GM19372 (cell line): ENCODE measurements around the gene AGRN.
"Not testable (repeated sequence)": the region's sequence is repeated elsewhere in the genome, so short reads cannot be mapped to it uniquely, and the experiment has no call there.

ENCODE experiments used
- ATAC-seq: cut with Tn5 transposase; IDR thresholded peaks from one replicate; pipeline ENCODE4 v1.9.1; 2021; ENCODE audit warnings: mild to moderate bottlenecking, low read depth, moderate library complexity; ENCODE audit not compliant: unreplicated experiment

The AGRN gene

GRCh38 chr1:999725-1000356, 20.1 kb upstream of the AGRN start, which contains the start of gene HES4:
HES4 (minus strand) TSS chr1:1000097; CDS start chr1:999973, 124 bp downstream.
- ATAC-seq, result no peak

GRCh38 chr1:1000357-1001056, 19.4 kb upstream of the AGRN start:
- no peak for ATAC-seq

- ATAC-seq, result no peak
Measured at GRCh38 chr1:1001057-1001783, 18.7 kb upstream of the AGRN start.

- no peak for ATAC-seq
Measured at GRCh38 chr1:1003618-1004419, 16.1 kb upstream of the AGRN start.

GRCh38 chr1:1004420-1004779, 15.5 kb upstream of the AGRN start:
- no peak for ATAC-seq

- no peak for ATAC-seq
Measured at GRCh38 chr1:1004780-1005697, 14.9 kb upstream of the AGRN start.

- no peak for ATAC-seq
Measured at GRCh38 chr1:1005774-1006304, 14.1 kb upstream of the AGRN start.

GRCh38 chr1:1006305-1007159, 13.4 kb upstream of the AGRN start:
- no peak for ATAC-seq

- not testable (repeated sequence) for ATAC-seq
Measured at GRCh38 chr1:1010131-1010530, 9.8 kb upstream of the AGRN start.

GRCh38 chr1:1011396-1011949, 8.4 kb upstream of the AGRN start:
- no peak for ATAC-seq

- ATAC-seq, result not testable (repeated sequence)
Measured at GRCh38 chr1:1012736-1013104, 7.2 kb upstream of the AGRN start.

- ATAC-seq, result peak; percentile 85
Measured at GRCh38 chr1:1013105-1013921, 6.6 kb upstream of the AGRN start, which contains the start of gene ISG15. ISG15 (plus strand) TSS chr1:1013497; CDS start chr1:1013574, 77 bp downstream.

- ATAC-seq, result no peak
Measured at GRCh38 chr1:1013922-1014648, 5.8 kb upstream of the AGRN start.

- no peak for ATAC-seq
Measured at GRCh38 chr1:1014799-1015681, 4.9 kb upstream of the AGRN start.

GRCh38 chr1:1017397-1018320, 2.3 kb upstream of the AGRN start:
- ATAC-seq, result not testable (repeated sequence)
